Measurements from ENCODE around the gene SNX33.
"Not testable (repeated sequence)": the region's sequence is repeated elsewhere in the genome, so short reads cannot be mapped to it uniquely, and the experiment has no call there.

DNA sequence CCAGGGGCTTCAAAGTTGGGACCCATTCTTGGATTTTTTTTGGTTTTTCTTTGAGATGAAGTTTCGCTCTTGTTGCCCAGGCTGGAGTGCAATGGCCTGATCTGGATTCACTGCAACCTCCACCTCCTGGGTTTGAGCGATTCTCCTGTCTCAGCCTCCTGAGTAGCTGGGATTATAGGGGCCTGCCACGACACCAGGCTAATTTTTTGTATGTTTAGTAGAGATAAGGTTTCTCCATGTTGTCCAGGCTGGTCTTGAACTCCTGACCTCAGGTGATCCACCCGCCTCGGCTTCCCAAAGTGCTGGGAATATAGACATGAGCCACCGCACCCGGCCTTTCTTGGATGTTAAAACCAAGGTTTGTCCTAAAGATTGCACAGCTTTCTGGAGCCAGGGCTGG lies 13.8 kb upstream of the SNX33 start:
- not testable (repeated sequence) for TF ChIP-seq EZH2phosphoT487 (IDR thresholded peaks at IDR 0.05; ENCODE audit: borderline replicate concordance)
- TF ChIP-seq, protein P1, sequence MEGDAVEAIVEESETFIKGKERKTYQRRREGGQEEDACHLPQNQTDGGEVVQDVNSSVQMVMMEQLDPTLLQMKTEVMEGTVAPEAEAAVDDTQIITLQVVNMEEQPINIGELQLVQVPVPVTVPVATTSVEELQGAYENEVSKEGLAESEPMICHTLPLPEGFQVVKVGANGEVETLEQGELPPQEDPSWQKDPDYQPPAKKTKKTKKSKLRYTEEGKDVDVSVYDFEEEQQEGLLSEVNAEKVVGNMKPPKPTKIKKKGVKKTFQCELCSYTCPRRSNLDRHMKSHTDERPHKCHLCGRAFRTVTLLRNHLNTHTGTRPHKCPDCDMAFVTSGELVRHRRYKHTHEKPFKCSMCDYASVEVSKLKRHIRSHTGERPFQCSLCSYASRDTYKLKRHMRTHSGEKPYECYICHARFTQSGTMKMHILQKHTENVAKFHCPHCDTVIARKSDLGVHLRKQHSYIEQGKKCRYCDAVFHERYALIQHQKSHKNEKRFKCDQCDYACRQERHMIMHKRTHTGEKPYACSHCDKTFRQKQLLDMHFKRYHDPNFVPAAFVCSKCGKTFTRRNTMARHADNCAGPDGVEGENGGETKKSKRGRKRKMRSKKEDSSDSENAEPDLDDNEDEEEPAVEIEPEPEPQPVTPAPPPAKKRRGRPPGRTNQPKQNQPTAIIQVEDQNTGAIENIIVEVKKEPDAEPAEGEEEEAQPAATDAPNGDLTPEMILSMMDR (conservative IDR thresholded peaks at IDR 0.05; ENCODE audit: low read length): not testable (repeated sequence)

All from Loucy (cell line).